ENCODE measurements around the gene ZNF823.

The ZNF823 gene

GRCh38 chr19:11745869-11746268, 7.1 kb upstream of the ZNF823 start:
- no peak for DNase-seq (ENCODE audit: insufficient read length, low spot score)

GRCh38 chr19:11737964-11738745, 591 bp downstream of the ZNF823 start:
- DNase-seq (ENCODE audit: insufficient read length, low spot score): peak; percentile 35
- peak; percentile 72 for FAIRE-seq

More at GRCh38 chr19:11745869-11746268, 7.1 kb upstream of the ZNF823 start:
- no peak for FAIRE-seq

DNA sequence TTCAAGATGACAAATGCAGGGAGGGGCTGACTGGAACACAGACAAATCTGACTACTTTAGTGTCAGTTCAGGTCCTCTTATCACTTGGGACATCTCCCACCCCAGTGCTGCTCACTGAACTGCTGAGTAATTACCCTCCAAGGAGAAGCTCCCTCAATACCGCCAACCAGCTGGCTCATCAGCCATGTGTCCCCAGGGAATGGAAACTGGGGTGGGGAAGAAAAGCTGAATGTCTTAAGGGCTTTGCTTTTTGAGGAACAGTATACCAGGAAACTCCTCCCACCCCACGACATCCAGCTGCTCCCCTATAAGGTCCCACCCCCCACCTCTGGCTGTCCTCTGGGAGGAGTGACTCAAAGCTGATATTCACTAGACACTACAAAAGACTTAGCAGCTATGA, 2.0 kb downstream of the ZNF823 start:
- FAIRE-seq: no peak
- peak; percentile 8 for DNase-seq (ENCODE audit: insufficient read length, low spot score)

- DNase-seq (ENCODE audit: insufficient read length, low spot score): no peak
- no peak for FAIRE-seq
Measured at GRCh38 chr19:11735375-11735774, 3.4 kb downstream of the ZNF823 start.

- no peak for DNase-seq (ENCODE audit: insufficient read length, low spot score)
- no peak for FAIRE-seq
Measured at GRCh38 chr19:11729586-11729985, 9.2 kb downstream of the ZNF823 start.

- FAIRE-seq (no peak), DNase-seq (ENCODE audit: insufficient read length, low spot score) (no peak)
Measured at GRCh38 chr19:11722414-11722813, 16.3 kb downstream of the ZNF823 start.

DNA sequence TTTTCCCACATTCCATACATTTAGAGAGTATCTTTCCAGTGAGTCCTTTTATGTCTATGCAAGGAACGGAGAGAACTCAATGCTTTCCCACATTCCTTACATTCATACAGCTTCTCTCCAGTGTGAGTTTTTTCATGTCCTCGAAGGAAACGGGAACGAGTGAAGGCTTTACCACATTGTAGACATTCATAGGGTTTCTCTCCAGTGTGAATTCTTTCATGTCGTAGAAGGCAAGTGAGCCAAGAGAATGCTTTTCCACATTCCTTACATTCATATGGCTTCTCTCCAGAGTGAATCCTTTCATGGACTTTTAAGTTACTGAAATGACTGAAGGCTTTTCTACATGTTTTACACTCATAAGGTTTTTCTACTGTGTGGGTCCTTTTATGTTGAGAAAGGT, 17.1 kb downstream of the ZNF823 start:
- FAIRE-seq: no peak

DNA sequence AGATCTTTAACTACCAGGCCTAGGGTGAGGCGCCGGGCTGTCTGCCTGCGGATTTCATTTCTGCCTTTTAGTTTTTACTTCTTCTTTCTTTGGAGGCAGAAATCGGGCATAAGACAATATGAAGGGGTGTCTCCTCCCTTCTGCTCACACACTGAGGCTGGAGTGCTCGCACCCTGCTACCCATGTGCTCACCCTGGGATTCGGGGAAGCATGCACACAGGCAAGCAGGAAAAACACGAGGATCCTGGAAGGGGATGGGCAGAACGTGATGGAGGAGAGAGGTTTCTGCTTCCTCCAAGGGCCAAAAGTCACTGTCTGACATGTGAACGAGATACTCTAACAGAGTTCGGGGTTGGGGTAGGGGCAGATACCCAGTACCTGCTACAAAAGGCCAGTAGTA, 28.4 kb downstream of the ZNF823 start:
- DNase-seq (ENCODE audit: insufficient read length, low spot score): no peak
- FAIRE-seq: no peak

More for the DNA sequence above, 17.1 kb downstream of the ZNF823 start:
- no peak for DNase-seq (ENCODE audit: insufficient read length, low spot score)

DNA sequence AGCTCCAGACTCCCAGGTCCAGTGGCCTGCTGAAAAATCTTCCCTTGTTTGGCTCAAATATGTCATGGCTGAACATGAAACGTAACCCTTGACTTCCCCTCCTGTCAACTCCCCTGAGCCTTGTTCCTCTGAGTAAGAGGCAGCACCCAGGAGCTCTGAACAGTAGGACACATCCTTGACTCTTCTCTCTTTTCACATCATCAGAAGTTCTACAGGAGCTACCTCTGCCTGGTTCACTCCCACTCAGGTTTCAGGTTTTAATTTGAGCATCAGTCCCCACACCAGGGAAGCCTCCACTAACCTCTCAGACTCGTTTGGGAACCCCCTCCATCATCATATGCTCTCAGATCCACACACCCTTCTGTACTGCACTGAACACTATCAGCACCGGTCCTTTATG, 30.3 kb downstream of the ZNF823 start:
- no peak for FAIRE-seq
- no peak for DNase-seq (ENCODE audit: insufficient read length, low spot score)

DNA sequence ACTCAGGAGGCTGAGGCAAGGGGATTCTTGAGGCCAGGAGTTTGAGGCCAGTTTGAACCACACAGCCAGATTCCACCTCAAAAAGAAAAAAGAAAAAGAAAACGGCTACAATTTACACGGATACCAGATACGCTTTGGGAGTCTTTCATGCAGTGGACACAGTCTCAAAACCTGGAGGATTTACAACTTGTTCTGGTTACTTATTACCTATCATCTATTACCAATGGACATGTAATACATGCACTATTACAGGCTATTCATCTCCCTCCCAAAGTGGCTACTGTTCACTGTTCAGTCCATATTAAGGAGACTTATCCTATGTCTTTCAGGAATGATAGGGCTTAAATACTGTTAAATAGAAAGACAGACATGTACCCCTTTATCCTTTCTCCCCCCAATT, 33.3 kb downstream of the ZNF823 start:
- DNase-seq (ENCODE audit: insufficient read length, low spot score) (no peak), FAIRE-seq (no peak)

DNA sequence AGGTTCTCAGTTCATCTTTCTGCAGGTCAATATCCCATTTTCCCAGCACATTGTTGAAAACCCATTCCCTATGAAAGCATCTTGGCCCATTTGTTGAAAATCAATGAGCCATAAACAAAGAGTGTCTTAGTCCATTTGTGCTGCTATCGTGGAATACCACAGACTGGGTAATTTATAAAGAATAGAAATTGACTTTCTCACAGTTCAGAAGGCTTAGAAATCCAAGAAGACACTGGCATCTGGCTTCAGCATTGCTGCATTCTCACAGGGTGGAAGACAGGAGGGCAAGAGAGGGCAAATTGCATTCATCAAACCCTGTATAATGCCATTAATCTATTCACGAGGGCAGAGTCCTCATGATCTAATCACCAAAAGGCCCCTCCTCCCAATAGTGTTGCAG, 34.1 kb downstream of the ZNF823 start:
- FAIRE-seq (no peak), DNase-seq (ENCODE audit: insufficient read length, low spot score) (no peak)

DNA sequence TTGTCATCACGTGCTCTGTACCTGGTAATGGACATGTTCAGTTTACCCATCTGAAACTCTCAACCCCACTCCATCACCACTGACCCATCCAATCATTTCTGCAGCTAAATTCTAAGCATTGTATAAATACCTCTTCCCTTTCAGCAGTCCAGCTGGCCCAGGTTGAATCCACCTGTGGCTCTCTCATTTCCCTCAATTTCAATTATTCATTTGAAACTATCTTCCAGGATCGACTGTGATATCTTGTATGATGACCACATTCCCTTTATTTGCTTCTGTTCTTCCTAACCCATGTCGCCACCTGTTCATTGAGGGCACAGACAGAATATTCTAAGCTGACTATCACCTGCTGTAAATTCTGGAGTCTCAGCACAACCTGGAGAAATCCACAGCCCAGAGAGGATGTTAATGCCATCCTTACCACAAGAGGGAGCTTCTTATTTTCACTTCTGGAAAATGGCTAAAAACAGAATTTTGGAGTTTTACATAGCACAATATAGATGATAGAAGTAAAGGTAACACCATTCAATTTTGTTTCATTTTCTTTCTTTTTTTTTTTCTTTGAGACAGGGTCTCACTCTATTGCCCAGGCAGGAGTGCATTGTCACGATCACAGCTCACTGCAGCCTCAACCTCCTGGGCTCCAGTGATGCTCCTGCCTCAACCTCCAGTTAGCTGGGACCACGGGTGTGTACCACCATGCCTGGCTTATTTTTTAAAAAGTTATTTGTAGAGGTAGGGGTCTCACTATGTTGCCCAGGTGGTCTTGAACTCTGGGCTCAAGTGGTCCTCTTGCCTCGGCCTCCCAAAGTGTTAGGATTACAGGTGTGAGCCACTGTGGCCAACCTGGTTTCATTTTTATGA, 38.6 kb downstream of the ZNF823 start:
- no peak for FAIRE-seq
- DNase-seq (ENCODE audit: insufficient read length, low spot score): no peak

- no peak for FAIRE-seq
- no peak for DNase-seq (ENCODE audit: insufficient read length, low spot score)
Measured at GRCh38 chr19:11698231-11698630, 40.5 kb downstream of the ZNF823 start.

DNA sequence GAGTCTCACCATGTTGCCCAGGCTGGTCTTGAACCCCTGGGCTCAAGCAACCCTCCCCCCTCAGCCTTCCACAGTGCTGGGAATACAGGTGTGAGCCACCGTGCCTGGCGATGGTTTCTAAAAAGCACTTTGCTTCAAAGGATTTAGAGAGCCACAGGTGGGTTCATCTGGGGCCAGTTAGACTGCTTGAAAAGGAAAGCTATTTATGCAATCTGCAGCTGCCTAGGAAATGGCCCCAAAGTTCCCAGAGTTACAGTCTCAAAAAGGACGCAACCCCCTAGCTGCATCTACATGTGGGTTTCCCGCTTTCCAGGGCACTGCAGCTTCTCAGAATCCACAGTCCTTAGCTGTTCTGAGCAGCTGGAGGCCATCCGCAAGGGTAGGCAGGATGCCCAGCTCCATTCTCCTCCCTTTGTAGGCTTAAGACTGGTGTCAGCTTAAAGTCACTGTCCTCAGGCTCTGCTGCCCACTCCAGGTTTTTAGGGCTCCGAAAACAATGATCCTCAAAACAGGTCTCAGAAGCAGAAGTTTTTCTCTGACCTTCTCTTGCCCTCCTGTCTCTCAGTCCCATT, 41.4 kb downstream of the ZNF823 start:
- no peak for FAIRE-seq

GRCh38 chr19:11694533-11695439, 44.0 kb downstream of the ZNF823 start:
- peak; percentile 62 for DNase-seq (ENCODE audit: insufficient read length, low spot score)
- FAIRE-seq: peak; percentile 91

More for the DNA sequence above, 41.4 kb downstream of the ZNF823 start:
- DNase-seq (ENCODE audit: insufficient read length, low spot score): no peak

- peak; percentile 4 for FAIRE-seq
- DNase-seq (ENCODE audit: insufficient read length, low spot score): no peak
Measured at GRCh38 chr19:11693505-11694499, 44.9 kb downstream of the ZNF823 start.

GRCh38 chr19:11692127-11692790, 46.5 kb downstream of the ZNF823 start:
- DNase-seq (ENCODE audit: insufficient read length, low spot score) (no peak), FAIRE-seq (no peak)

Measured in GM19239 (cell line).